HCT116 (cell line): ENCODE data around the gene WDPCP.

Source experiments
- ELF1 ChIP-seq: IDR thresholded peaks from 2 replicates; pipeline ENCODE4 v1.6.1; 2012; ENCODE audit warnings: low read depth, borderline replicate concordance
- FOSL1 ChIP-seq: IDR thresholded peaks from 2 replicates; pipeline ENCODE4 v1.6.1; 2012; ENCODE audit warnings: low read depth
- TF ChIP-seq, protein P1 (sequence below), 3 experiments: fragments of 200-600 bp in 1 of 3; sonication (generic) in 1 of 3; IDR thresholded peaks in 2 of 3; conservative IDR thresholded peaks in 1 of 3; 2 replicates each; pipeline ENCODE4 v1.5.1; 2012 to 2017; ENCODE audit warnings: low read depth in 2 of 3, low read length in 2 of 3, antibody characterized with exemption in 1 of 3, borderline replicate concordance in 1 of 3, control low read depth in 1 of 3, mild to moderate bottlenecking in 1 of 3, mixed read lengths in 1 of 3, mixed run types in 1 of 3, moderate library complexity in 1 of 3; ENCODE audit not compliant: insufficient read depth in 1 of 3

DNA sequence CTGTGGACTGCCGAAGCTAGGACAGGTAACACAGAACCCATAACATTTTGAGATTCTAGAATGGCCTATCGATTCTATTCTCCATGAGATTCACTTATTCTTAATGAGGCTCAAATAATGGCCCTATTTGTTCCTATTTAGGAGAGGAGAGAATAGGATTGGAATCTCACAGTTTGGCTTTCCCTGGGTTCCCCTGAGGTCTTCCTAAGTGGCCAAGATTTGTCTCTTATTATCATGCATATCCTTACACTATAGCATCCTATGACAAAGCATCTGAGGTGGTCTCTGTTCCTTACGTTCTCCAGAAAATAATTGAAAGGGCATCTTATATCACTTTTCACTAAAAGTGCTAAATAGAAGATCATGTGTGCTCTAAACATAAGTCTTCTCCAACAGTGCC is 9.5 kb downstream of the WDPCP start:
- TF ChIP-seq, protein P1, sequence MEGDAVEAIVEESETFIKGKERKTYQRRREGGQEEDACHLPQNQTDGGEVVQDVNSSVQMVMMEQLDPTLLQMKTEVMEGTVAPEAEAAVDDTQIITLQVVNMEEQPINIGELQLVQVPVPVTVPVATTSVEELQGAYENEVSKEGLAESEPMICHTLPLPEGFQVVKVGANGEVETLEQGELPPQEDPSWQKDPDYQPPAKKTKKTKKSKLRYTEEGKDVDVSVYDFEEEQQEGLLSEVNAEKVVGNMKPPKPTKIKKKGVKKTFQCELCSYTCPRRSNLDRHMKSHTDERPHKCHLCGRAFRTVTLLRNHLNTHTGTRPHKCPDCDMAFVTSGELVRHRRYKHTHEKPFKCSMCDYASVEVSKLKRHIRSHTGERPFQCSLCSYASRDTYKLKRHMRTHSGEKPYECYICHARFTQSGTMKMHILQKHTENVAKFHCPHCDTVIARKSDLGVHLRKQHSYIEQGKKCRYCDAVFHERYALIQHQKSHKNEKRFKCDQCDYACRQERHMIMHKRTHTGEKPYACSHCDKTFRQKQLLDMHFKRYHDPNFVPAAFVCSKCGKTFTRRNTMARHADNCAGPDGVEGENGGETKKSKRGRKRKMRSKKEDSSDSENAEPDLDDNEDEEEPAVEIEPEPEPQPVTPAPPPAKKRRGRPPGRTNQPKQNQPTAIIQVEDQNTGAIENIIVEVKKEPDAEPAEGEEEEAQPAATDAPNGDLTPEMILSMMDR (IDR thresholded peaks at IDR 0.05 in 2 of 3, conservative IDR thresholded peaks at IDR 0.05 in 1 of 3; ENCODE audit: borderline replicate concordance in 1 of 3, insufficient read depth in 1 of 3, low read depth in 2 of 3, low read length in 2 of 3): no peak
- TF ChIP-seq FOSL1 (no peak), ELF1 (no peak)
